ENCODE data around the gene DNAJC5. TPM values are rescaled to one million over a fixed set of nuclear protein-coding genes. Genes with fewer than 3 reads are reported as not detected.

Gene DNAJC5
- total and polyA plus RNA-seq, 2 of the 8 experiments (the other 6 are each of a cell fraction or from before 2014, with no cell fraction given) = 19.2 to 31.2 TPM

GRCh38 chr20:63964412-63964811 lies 69.5 kb downstream of the DNAJC5 start (continued):
- TF ChIP-seq RBBP5 (IDR thresholded peaks at IDR 0.05; ENCODE audit: borderline replicate concordance, low read depth, low read length) = no peak

Measured in H1 (cell line).